Choroid plexus epithelial cell (primary cell): Measurements from ENCODE around the gene PECR.
"Not testable (repeated sequence)": the region's sequence is repeated elsewhere in the genome, so short reads cannot be mapped to it uniquely, and the experiment has no call there.

ENCODE experiments used
- DNase-seq: peaks from one replicate; pipeline ENCODE4 v3.0.0-alpha.2; 2010; ENCODE audit warnings: low read depth
- H3K4me3 ChIP-seq: 2 replicates; pipeline ENCODE4 v1.5.1; 2011; ENCODE audit warnings: low read depth, mild to moderate bottlenecking, control low read depth, low read length, moderate library complexity
- TF ChIP-seq, protein P1 (sequence below): conservative IDR thresholded peaks from 2 replicates; pipeline ENCODE4 v1.5.1; 2011; ENCODE audit warnings: low read depth, mild to moderate bottlenecking, control low read depth, inconsistent platforms, low read length, moderate library complexity

Gene PECR

GRCh38 chr2:215997219-215997618 is 84.4 kb downstream of the PECR start:
- no peak for DNase-seq
- no peak overlapping the region for H3K4me3 ChIP-seq

GRCh38 chr2:215994911-215995310 is 86.7 kb downstream of the PECR start:
- TF ChIP-seq, protein P1, sequence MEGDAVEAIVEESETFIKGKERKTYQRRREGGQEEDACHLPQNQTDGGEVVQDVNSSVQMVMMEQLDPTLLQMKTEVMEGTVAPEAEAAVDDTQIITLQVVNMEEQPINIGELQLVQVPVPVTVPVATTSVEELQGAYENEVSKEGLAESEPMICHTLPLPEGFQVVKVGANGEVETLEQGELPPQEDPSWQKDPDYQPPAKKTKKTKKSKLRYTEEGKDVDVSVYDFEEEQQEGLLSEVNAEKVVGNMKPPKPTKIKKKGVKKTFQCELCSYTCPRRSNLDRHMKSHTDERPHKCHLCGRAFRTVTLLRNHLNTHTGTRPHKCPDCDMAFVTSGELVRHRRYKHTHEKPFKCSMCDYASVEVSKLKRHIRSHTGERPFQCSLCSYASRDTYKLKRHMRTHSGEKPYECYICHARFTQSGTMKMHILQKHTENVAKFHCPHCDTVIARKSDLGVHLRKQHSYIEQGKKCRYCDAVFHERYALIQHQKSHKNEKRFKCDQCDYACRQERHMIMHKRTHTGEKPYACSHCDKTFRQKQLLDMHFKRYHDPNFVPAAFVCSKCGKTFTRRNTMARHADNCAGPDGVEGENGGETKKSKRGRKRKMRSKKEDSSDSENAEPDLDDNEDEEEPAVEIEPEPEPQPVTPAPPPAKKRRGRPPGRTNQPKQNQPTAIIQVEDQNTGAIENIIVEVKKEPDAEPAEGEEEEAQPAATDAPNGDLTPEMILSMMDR = no peak
- H3K4me3 ChIP-seq = no peak overlapping the region
- no peak for DNase-seq

More at GRCh38 chr2:215997219-215997618, 84.4 kb downstream of the PECR start:
- TF ChIP-seq, protein P1 = no peak

- not testable (repeated sequence) for DNase-seq, H3K4me3 ChIP-seq
Observed at GRCh38 chr2:215988556-215989207, 92.9 kb downstream of the PECR start.
